HG03469 (cell line): ENCODE measurements around the gene TMEM117.
A peak's percentile ranks its signal among the peaks of the same experiment; 100 is the strongest.
"Not testable (repeated sequence)": the region's sequence is repeated elsewhere in the genome, so short reads cannot be mapped to it uniquely, and the experiment has no call there.

ENCODE experiments used
- ATAC-seq: cut with Tn5 transposase; IDR thresholded peaks from one replicate; pipeline ENCODE4 v1.9.1; 2021; ENCODE audit warnings: mild to moderate bottlenecking, moderate library complexity, moderate number of reproducible peaks; ENCODE audit not compliant: unreplicated experiment

The TMEM117 gene

GRCh38 chr12:44015333-44015941 lies 179.6 kb downstream of the TMEM117 start:
- ATAC-seq: peak; percentile 86

- ATAC-seq: no peak
Observed at GRCh38 chr12:44017216-44017615, 181.3 kb downstream of the TMEM117 start.

GRCh38 chr12:44019118-44019517 lies 183.2 kb downstream of the TMEM117 start:
- no peak for ATAC-seq

- no peak for ATAC-seq
Observed at GRCh38 chr12:44020555-44020954, 184.7 kb downstream of the TMEM117 start.

- peak; percentile 89 for ATAC-seq
Observed at GRCh38 chr12:44021471-44021971, 185.6 kb downstream of the TMEM117 start.

- ATAC-seq: no peak
Observed at GRCh38 chr12:44025499-44025898, 189.6 kb downstream of the TMEM117 start.

- ATAC-seq: no peak
Observed at GRCh38 chr12:44026046-44026445, 190.2 kb downstream of the TMEM117 start.

GRCh38 chr12:44026926-44027325 lies 191.0 kb downstream of the TMEM117 start:
- ATAC-seq: not testable (repeated sequence)

- no peak for ATAC-seq
Observed at GRCh38 chr12:44029194-44029593, 193.3 kb downstream of the TMEM117 start.

GRCh38 chr12:44031472-44032185 lies 195.7 kb downstream of the TMEM117 start:
- ATAC-seq: no peak

GRCh38 chr12:44034906-44035305 lies 199.0 kb downstream of the TMEM117 start:
- ATAC-seq: no peak

- ATAC-seq: no peak
Observed at GRCh38 chr12:44036875-44037443, 201.1 kb downstream of the TMEM117 start.

- no peak for ATAC-seq
Observed at GRCh38 chr12:44038411-44038810, 202.5 kb downstream of the TMEM117 start.

- not testable (repeated sequence) for ATAC-seq
Observed at GRCh38 chr12:44044491-44044890, 208.6 kb downstream of the TMEM117 start.

- no peak for ATAC-seq
Observed at GRCh38 chr12:44046732-44047417, 211.0 kb downstream of the TMEM117 start.

GRCh38 chr12:44052554-44052953 lies 216.7 kb downstream of the TMEM117 start:
- no peak for ATAC-seq

GRCh38 chr12:44053549-44054127 lies 217.8 kb downstream of the TMEM117 start:
- ATAC-seq: no peak

GRCh38 chr12:44054281-44054680 lies 218.4 kb downstream of the TMEM117 start:
- no peak for ATAC-seq

- no peak for ATAC-seq
Observed at GRCh38 chr12:44058366-44058765, 222.5 kb downstream of the TMEM117 start.

GRCh38 chr12:44059476-44059875 lies 223.6 kb downstream of the TMEM117 start:
- ATAC-seq: no peak

GRCh38 chr12:44063671-44064070 lies 227.8 kb downstream of the TMEM117 start:
- no peak for ATAC-seq
